NCI-H1694 treated with DMSO at 0.1 percent for 48 hours (cell line): ENCODE measurements around the gene GPR146.
"Not testable (repeated sequence)": the region's sequence is repeated elsewhere in the genome, so short reads cannot be mapped to it uniquely, and the experiment has no call there.

Source experiments
- DNase-seq: peaks from one replicate; lab custom pipeline; 2025; lab: John Stamatoyannopoulos, UW

The GPR146 gene, protein sequence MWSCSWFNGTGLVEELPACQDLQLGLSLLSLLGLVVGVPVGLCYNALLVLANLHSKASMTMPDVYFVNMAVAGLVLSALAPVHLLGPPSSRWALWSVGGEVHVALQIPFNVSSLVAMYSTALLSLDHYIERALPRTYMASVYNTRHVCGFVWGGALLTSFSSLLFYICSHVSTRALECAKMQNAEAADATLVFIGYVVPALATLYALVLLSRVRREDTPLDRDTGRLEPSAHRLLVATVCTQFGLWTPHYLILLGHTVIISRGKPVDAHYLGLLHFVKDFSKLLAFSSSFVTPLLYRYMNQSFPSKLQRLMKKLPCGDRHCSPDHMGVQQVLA

DNA sequence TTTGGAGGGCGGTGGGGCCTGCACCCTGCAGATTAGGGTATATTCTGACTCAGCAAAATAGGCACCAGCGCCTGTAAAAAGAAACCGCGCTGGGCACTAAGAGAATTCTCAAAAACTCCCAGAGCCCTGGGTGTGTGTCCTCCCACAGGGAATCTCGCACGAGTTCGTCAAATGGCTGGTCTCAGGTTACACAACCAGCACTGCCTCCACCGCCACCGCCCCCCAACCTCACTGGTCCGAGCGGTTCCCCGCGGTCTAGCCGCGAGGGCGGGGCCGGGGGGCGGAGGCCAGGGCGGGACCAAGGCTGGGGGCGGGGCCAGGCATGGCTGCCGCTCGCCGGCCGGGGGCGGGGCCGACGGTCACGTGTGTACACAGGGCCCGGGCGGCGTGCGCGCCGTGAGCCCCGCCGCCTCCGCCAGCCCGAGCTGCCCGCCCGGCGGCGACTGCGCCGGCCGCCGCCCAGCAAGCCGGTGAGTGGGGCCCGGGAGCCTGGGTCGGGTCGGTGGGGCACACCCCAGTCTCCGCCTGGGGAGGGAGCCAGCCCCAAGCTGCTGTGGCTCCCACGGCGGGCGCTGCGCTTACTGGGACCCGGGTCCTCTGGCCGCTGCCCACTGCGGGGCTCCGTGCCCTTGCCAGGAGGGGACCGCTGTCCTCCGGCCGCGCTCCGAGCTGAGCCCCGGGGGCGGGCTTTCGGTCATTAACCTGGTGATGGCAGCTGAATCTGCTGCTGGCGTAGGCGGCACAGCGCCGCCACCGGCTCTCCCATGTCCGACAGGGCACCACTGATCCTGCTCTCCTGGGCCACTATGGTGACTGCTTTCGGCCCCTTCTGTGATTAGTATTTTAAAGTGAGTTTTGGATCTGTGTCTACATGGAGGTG, at the start of gene GPR146:
TSS of gene GPR146 (plus strand) at position 358 of the 880 bp plus-strand sequence. CDS start 12,970 bp downstream, outside the sequence.
- peak; percentile 70 for DNase-seq

DNA sequence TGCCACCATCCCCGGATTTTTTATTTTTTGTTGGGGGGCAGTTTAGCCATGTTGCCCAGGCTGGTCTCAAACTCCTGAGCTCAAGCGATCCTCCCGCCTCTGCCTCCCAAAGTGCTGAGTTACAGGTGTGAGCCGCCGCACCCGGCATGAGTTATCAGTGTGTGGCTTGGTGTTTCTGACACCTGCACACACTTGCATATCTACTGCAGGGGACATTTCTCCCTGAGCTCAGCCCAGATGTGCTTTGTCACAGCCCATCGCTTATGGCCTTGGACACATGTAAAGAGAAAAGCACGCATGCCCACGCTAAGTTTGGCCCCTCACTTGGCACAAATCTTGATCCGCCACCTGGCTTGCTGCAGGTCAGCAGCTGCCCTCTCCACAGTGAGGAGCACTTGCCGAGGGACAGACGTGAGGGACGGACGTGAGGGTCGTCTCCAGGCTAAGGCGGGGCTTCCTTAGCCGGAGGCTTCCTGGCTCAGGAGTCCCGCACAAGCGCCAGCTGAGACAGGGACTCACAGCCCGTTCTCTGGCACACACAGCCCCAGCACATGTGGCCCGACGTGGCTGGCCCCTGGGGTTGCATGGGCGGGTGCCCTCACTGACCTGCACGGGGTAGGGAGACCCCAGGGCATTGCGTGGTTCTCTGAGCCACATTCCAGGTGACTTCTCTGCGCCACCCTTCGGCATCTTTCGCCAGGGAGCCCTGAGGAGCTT, 49.6 kb upstream of the GPR146 start:
- DNase-seq = no peak

DNA sequence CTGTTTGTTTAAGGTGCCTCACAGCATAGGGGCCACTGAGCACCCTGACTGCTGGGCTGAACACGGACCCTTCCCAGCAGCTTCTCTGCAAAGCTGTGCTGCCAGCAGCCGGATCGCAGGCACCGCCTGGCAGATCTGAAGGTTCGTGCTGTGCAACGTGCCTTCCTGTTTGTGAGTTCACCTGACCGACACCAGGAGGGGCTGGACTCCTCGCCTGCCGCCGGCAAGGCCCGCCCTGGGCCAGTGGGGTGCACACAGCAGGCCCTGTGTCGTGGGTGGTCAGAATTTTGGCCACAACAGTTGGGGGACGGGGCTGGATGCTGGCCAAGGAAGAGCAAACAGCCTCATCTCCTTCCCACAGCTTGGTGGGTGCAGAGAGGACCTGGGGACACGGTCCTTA, 48.8 kb upstream of the GPR146 start:
- DNase-seq = no peak

DNA sequence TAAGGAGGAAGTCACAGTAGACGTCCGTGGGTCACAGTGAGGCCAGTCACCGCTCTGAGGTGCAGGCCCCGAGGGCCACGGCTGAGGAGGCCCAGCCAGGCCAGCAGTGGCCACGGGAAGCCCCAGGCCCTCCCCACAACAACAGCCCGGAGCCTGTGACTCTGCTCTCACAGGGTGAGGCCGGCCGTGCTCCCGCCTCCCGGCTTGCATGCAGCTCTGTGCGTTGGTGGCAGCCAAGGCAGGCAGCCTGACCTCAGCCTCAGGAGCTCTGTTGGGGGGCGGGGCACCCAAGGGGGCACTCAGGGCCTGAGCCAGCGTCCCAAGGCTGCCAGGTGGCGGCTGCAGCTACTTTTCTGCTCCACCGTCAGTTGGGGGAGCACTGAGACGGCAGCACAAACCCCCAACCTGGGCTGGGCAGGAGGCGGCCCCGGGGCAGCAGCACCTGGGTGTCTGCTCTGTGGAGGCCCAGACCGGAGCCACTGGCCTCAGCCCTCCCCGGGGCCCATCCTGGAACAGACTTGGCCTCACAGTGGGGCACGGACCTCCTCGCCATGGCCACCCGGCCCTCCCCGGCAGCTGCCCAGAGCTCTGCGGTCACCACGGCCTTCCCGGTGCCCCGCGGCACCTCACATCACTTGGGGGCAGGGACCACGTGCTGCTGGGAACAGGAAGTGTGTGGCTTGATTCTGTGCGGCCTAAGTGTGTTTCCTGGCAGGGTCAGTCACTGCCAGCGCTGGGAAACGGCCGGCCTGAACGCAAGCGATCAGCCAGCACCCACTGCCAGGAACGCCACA, 48.1 kb upstream of the GPR146 start:
- DNase-seq = no peak

DNA sequence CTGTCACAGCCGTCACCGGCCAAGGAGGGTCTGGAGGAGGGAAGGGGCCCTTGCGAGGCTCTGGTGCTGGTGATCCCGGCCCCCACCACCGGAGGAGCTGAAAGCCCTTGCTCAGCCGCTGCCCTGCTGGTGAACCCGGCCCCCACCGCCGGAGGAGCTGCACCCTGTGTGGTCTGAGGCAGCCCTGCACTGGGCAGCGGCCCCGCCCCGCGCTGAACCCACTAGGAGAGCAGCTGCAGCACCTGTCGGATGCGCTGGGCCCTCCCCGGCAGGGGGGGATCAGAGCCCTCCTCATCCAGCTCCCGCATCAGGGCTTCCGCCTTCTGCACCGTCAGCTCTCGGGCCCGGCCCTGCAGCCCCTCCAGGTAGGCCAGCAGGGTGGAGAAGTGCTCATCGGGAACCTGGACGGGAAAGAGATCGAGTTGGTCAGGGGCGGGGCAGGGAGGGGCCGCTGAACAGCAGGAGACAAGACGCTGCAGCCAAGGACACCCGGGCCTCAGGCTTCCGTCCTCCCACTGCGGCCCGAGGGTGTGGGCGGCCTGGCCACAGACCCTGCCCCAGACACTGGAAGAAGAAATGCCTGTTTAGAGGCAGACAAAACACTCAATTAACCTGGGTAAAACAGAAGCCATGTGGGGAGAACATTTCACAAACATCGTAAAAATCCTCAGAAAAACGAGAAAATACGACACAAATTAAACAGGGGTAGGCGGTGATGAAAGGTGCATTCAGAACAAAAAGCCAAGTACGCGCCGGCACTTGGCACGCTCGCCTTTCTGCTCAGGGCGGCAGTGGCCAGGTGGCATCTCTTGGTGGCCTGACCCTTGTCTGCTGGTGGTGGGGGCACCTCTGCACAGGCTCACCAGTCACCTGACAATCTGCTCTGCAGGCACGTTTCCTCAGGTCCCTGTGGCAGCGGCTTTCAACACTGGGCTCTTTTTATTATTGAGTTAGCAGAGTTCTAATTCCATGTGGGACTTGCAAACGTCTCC, 46.6 kb upstream of the GPR146 start:
- no peak for DNase-seq

DNA sequence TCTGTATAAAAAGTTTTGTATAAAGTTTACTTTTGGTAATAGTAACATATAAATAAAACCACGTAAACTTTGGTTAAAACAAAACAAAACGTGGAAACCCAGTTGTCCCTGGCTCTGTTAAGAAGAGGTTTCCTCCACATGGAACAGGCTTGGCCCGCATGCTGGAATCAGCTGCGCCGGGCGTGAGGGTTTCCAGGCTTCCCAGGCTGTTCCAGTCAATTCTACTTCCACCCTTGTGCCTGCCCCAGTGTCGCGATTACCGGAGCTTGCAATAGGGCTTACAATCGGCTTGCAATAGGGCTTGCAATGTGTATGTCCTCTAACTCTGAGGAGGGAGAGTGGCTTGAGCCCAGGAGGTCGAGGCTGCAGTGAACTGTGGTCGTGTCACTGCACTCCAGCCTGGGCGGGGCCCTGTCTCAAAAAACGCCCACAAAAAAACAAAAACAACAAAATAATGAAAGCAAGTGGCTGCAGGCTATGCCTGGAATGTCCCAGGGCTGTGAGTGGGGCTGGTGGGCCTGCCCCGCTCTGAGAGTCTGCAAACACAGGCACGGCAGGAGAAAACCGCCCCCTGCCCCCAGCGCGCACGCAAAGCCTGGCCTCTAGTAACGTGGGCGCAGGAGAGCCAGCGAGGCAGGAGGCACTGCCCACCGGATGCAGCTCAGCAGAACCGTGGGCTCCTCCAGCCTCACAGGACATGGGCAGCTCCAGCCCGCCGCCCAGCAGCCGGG, 45.0 kb upstream of the GPR146 start:
- DNase-seq = no peak

DNA sequence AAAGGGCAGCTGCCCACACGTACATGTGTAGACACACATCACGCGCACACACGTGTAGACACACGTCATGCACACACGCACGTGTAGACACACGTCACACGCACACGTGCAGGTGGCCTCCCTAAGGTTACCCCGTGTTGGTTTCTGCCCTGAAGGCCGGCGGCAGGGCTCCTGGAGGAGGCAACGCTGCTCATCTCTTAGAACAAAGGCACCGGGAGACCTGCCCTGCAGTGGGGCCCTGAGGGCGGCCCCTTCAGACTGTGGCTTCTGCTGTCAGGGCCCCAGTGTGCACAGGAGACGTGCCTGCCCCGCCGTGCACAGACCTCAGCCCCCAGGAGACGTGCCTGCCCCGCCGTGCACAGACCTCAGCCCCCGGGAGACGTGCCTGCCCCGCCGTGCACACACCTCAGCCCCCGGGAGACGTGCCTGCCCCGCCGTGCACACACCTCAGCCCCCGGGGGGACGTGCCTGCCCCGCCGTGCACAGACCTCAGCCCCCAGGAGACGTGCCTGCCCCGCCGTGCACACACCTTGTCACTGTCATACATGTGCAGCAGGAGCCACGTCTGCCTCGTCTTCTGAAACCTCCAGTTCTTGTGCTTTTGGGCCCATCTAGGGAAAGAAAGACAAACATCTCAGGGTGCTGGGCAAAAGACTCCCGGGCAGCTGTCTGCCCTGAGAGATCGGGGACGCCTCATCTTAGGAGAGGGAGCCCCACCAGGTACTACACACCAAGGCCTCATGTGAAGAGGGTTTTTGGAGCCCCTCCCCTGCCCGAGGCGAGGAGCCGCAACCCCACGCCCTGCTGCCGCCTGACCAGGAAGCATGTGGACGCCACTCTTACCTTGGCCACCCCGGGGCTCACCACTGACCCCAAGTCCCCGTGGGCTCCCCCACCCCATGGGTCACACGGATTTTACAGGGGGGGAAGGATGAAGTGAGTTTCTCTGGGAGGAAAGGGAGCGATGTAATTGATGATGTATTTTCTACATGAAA, 44.1 kb upstream of the GPR146 start:
- no peak for DNase-seq

DNA sequence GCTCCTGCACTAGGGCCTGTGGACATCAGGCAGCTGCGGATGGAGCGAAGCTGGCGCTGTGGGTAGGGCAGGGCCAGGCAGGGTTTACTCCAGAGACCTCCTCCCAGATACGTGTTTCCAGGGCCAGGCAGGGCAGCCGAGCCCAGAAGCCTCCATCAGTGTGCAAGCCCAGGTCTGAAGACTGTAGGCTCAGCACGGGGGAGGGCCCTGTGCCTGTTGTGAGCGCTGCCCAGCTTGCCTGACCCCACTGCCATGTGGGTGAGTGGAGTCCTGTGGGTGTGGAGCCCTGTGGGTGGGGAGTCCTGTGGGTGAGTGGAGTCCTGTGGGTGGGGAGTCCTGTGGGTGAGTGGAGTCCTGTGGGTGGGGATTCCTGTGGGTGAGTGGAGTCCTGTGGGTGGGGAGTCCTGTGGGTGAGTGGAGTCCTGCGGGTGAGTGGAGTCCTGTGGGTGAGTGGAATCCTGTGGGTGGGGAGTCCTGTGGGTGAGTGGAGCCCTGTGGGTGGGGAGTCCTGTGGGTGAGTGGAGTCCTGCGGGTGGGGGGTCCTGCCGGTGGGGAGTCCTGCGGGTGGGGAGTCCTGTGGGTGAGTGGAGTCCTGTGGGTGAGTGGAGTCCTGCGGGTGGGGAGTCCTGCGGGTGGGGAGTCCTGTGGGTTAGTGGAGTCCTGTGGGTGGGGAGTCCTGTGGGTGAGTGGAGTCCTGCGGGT, 43.1 kb upstream of the GPR146 start:
- DNase-seq = not testable (repeated sequence)

DNA sequence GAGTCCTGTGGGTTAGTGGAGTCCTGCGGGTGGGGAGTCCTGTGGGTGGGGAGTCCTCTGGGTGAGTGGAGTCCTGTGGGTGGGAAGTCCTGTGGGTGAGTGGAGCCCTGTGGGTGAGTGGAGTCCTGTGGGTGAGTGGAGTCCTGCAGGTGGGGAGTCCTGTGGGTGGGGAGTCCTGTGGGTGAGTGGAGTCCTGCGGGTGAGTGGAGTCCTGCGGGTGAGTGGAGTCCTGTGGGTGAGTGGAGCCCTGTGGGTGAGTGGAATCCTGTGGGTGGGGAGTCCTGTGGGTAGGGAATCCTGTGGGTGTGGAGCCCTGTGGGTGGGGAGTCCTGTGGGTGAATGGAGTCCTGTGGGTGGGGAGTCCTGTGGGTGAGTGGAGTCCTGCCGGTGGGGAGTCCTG, 42.3 kb upstream of the GPR146 start:
- DNase-seq = not testable (repeated sequence)

DNA sequence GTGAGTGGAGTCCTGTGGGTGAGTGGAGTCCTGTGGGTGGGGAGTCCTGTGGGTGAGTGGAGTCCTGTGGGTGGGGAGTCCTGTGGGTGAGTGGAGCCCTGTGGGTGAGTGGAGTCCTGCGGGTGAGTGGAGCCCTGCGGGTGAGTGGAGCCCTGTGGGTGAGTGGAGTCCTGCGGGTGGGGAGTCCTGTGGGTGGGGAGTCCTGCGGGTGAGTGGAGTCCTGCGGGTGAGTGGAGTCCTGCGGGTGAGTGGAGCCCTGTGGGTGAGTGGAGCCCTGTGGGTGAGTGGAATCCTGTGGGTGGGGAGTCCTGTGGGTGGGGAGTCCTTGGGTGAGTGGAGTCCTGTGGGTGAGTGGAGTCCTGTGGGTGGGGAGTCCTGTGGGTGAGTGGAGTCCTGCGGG, 41.9 kb upstream of the GPR146 start:
- DNase-seq = not testable (repeated sequence)

DNA sequence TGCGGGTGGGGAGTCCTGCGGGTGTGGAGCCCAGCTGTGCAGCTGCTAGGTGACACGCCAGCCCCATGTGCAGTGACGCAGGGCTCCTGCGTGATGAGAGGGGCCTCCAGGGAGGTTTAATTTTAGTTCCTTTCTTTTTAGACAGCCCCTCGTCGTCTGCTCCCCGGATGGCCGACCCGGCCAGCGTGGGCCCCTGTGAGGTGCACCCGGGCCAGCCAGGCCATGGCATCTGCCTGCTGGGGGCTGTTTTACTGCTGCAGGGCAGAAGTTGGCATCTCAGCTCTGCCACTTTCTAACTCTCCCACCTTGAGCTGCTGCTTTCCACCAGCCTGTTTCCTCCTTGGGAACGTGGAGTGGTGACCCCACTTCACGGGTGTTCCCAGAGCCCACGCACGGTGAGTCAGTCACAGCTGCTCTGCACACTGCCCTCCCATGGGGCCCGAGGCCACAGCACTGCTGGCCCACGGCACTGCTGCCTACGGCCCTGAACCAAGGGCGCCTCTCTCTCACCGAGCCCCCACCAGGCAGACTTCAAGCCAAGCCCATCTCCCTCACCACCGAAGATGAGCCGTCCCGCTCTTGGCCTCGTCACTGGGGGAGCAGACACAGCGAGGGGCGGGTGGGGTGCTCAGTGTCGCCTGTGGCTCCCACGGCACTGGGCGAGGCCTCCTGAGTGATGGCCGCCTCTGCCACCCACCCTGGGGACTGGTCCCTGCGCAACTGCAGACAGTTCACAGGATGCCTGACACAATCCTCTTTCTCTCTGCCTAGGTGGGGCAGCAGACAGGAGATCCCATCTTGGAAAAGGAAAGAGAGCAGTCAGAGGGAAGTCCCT, 40.1 kb upstream of the GPR146 start:
- DNase-seq = no peak

DNA sequence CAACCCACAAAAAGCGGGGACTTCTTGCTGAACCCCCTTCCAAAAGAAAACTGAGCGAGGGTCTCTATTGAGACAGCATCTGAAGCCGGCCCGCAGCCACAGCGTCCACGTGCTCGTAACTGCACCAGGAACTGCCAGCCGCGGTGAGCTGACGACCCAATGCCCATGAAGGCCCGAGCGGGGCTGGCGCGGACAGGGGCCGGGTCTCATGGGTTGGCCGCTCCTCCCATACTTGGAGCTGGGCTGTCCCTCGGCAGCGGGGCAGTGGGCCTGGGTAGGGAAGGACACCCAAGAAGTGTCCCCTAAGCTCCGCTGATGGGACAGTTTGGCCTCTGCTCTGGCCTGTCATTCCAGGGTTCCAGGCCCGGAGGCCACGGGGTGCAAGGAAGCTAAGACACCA, 39.0 kb upstream of the GPR146 start:
- DNase-seq = no peak

DNA sequence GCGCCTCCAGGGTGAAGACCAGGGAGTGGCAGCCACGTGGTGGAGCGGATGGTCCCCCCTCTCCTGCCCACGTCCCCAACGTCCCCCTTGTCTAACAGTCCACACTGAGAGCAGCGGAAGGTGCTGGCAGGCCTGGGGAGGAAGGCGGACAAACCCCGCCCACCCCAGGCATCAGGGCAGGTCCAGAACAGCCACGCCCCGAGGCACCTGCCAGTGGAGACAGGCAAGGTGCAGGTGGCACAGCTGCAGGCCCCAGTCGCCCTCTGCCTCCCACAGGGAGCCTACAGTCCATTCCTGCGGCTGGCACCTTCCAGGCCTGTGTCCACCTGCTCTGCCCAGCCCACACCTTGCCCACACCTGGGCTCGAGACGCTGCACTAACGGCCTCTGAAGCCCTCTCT, 36.4 kb upstream of the GPR146 start:
- DNase-seq = no peak

DNA sequence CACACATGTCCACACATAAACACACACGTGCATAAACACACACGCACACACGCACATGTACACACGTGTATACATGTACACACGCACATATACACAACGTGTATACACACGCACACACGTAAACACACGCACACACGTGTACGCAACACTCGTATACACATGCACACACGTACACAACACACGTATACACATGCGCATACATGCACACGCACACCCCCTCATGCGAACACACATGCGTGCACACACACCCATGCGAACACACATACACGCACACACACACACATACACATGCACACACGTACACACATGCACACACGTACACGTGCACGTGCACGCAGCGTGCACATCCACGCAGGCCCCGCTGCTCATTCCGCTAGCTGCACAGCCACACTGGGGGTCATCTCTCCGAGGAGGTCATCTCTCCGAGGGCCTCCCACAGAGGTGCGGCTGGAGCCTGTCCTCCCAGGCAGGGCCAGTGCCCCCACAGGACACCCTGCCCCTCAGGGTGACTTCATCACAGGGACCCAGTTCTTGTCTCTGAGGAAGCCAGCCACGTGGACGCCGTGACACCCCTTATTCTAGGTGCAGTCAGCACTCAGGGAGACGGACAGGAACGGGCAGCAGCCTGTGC, 35.5 kb upstream of the GPR146 start:
- DNase-seq = no peak

DNA sequence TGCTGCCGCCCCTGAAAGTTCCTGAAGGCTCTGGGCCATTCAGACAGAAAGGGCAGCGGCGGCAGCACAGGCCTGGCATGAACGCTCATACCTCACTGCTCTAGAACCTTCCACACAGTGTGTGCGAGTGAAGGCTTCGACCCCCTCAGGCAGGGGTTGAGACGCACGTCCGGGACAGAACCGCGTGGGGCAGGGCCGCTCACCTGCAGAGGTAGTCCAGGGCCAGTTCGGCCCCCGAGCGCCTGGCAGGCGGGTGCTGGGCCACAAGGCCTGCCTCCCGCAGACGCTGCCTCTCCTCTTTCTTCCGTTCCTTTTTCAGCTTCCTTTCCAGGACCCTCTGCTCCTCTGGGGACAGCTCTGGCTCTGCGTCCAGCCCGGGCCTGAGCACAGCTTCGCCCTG, 34.6 kb upstream of the GPR146 start:
- no peak for DNase-seq

DNA sequence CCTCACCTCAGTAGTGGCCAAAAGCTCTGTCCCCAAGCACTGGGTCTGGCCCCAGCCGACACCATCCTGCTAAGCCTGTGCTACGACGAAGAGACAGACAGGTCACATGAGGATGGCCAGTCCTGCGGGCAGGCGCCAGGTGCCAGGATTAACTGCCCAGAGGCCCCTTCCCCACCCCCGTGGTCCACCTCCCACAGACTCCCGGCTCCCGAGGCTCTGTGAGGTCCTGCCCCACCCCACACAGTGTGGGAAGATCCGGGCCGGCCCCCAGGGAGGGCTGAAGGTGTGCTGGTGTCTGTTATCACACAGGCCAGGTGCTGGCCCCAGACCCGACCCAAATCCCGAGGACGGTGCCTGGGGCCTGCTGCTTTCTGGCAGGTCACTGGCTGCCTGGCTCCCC, 34.1 kb upstream of the GPR146 start:
- DNase-seq = no peak
